HepG2 (cell line): ENCODE results near the gene PYGL. TPM values are rescaled to one million over a fixed set of nuclear protein-coding genes. Genes with fewer than 3 reads are reported as not detected.

Experiments used
- ATAC-seq: fragments of 200-7000 bp; cut with Tn5 transposase; 3 replicates; pipeline ENCODE4 v1.9.1; 2020; ENCODE audit warnings: mild to moderate bottlenecking, moderate library complexity
- BruUV-seq: library from RNA; stranded (reverse); fragments of 400-500 nt; replicated peaks from 2 replicates; lab custom pipeline; 2021; lab: Mats Ljungman, UMichigan
- CTCF ChIA-PET: fragments of 300-600 bp; formaldehyde crosslinking; extraction: SDS; loops from one replicate; lab custom pipeline; 2021; ENCODE audit warnings: low total read pairs, inconsistent platforms, low intra/inter-chr PET ratio; lab: Yijun Ruan, JAX
- POLR2A ChIA-PET: fragments of 350-600 bp; sonication (Branson Sonifier 250); formaldehyde crosslinking; loops from one replicate; lab custom pipeline; 2020; ENCODE audit warnings: antibody characterized with exemption, inconsistent platforms; lab: Yijun Ruan, JAX
- DNase-seq: peaks from one replicate; pipeline ENCODE4 v3.0.0-alpha.2; 2015; ENCODE audit warnings: low spot score
- FAIRE-seq: peaks from 3 replicates; lab custom pipeline; 2011; peaks lifted over from hg19 to GRCh38; lab: Jason Lieb, UNC
- H2AFZ ChIP-seq: one replicate; pipeline ENCODE4 v1.6.1; 2011; ENCODE audit warnings: low read length, inconsistent platforms
- H3K27ac ChIP-seq: fragments of 300-600 bp; 3 replicates; pipeline ENCODE4 v1.8.0; 2011; ENCODE audit warnings: mixed run types, mild to moderate bottlenecking, mixed read lengths, low read length, inconsistent platforms; ENCODE audit not compliant: insufficient read depth; ENCODE audit errors: extremely low read length
- H3K27me3 ChIP-seq, 2 experiments: fragments of 200-600 bp in 1 of 2; 2 replicates in 1 of 2; 3 replicates in 1 of 2; pipeline versions ENCODE4 v1.6.0 to v1.8.0; 2011; ENCODE audit warnings: low read length in 2 of 2, mild to moderate bottlenecking in 2 of 2, moderate library complexity in 2 of 2, inconsistent platforms in 1 of 2; ENCODE audit not compliant: insufficient read depth in 2 of 2, control insufficient read depth in 1 of 2
- H3K36me3 ChIP-seq, 2 experiments: fragments of 200-600 bp in 1 of 2; replicated peaks in 1 of 2; 2 replicates in 1 of 2; 3 replicates in 1 of 2; pipeline versions ENCODE4 v1.5.1 to v1.8.0; 2011; ENCODE audit warnings: low read length in 2 of 2, inconsistent platforms in 1 of 2; ENCODE audit not compliant: insufficient read depth in 2 of 2, control insufficient read depth in 1 of 2
- H3K4me1 ChIP-seq: 2 replicates; pipeline ENCODE4 v1.5.1; 2012; ENCODE audit warnings: low read length, inconsistent platforms; ENCODE audit not compliant: insufficient read depth
- H3K4me2 ChIP-seq: 2 replicates; pipeline ENCODE4 v1.6.0; 2011; ENCODE audit warnings: low read depth, low read length, inconsistent platforms
- H3K4me3 ChIP-seq, 3 experiments: fragments of 200-600 bp in 1 of 3; sonication (generic), shearing (Covaris generic) in 1 of 3; replicated peaks in 1 of 3; 2 replicates each; pipeline ENCODE4 v1.5.1; 2011 to 2016; ENCODE audit warnings: low read length in 3 of 3, inconsistent platforms in 2 of 3, low read depth in 2 of 3, mild to moderate bottlenecking in 2 of 3, control low read depth in 1 of 3, mixed read lengths in 1 of 3; ENCODE audit not compliant: insufficient read depth in 1 of 3
- H3K79me2 ChIP-seq: one replicate; pipeline ENCODE4 v1.6.1; 2011; ENCODE audit warnings: low read length, inconsistent platforms; ENCODE audit not compliant: insufficient read depth
- H3K9ac ChIP-seq: 2 replicates; pipeline ENCODE4 v1.6.0; 2011; ENCODE audit warnings: mild to moderate bottlenecking, low read depth, low read length, inconsistent platforms; ENCODE audit not compliant: insufficient read depth
- H3K9me3 ChIP-seq: 2 replicates; pipeline ENCODE4 v1.5.1; 2012; ENCODE audit warnings: mild to moderate bottlenecking, low read length
- H4K20me1 ChIP-seq: 2 replicates; pipeline ENCODE4 v1.6.0; 2011; ENCODE audit warnings: inconsistent platforms, mild to moderate bottlenecking, low read length, moderate library complexity; ENCODE audit not compliant: insufficient read depth
- ARID3A ChIP-seq: IDR thresholded peaks from 2 replicates; pipeline ENCODE4 v1.6.1; 2012; ENCODE audit warnings: low read depth, low read length, improper control_type of control experiment
- BRD4 ChIP-seq: sonication (generic); formaldehyde crosslinking; IDR thresholded peaks from 2 replicates; pipeline ENCODE4 v1.4.0; 2020; ENCODE audit warnings: missing genetic modification reagents
- CBX2 ChIP-seq, 2 experiments: fragments of 200-600 bp in 1 of 2; sonication (generic); formaldehyde crosslinking in 1 of 2; IDR thresholded peaks; 2 replicates each; pipeline versions ENCODE4 v1.7.0 to v1.8.1; 2018 to 2022; ENCODE audit warnings: low read depth in 2 of 2, low read length in 1 of 2, mild to moderate bottlenecking in 1 of 2, missing genetic modification reagents in 1 of 2
- HMGXB4 ChIP-seq, 2 experiments: sonication (generic) in 1 of 2; formaldehyde crosslinking in 1 of 2; IDR thresholded peaks; 2 replicates each; pipeline versions ENCODE4 v1.4.0 to v1.6.1; 2018 to 2020; ENCODE audit warnings: missing genetic modification reagents in 2 of 2, borderline replicate concordance in 1 of 2, low read depth in 1 of 2, mild to moderate bottlenecking in 1 of 2, missing biosample characterization in 1 of 2
- KDM4B ChIP-seq: sonication (generic); formaldehyde crosslinking; IDR thresholded peaks from 2 replicates; pipeline ENCODE4 v1.4.0; 2020; ENCODE audit warnings: missing genetic modification reagents
- KLF12 ChIP-seq: sonication (generic); formaldehyde crosslinking; IDR thresholded peaks from 2 replicates; pipeline ENCODE4 v1.4.0; 2020; ENCODE audit warnings: missing genetic modification reagents, borderline replicate concordance
- MAFK ChIP-seq, 2 experiments: IDR thresholded peaks in 1 of 2; conservative IDR thresholded peaks in 1 of 2; 2 replicates each; pipeline ENCODE4 v1.6.1; 2011; ENCODE audit warnings: improper control_type of control experiment in 2 of 2, low read length in 2 of 2
- MTA1 ChIP-seq: sonication (generic); formaldehyde crosslinking; IDR thresholded peaks from 2 replicates; pipeline ENCODE4 v1.4.0; 2020; ENCODE audit warnings: missing genetic modification reagents, mild to moderate bottlenecking, borderline replicate concordance
- NFIB ChIP-seq: sonication (generic); formaldehyde crosslinking; IDR thresholded peaks from 2 replicates; pipeline ENCODE4 v1.9.0; 2021; ENCODE audit warnings: missing genetic modification reagents, mild to moderate bottlenecking, borderline replicate concordance
- PRDM4 ChIP-seq: sonication (generic); formaldehyde crosslinking; IDR thresholded peaks from 2 replicates; pipeline ENCODE4 v1.9.0; 2021; ENCODE audit warnings: missing genetic modification reagents, borderline replicate concordance
- SATB2 ChIP-seq: sonication (generic); formaldehyde crosslinking; IDR thresholded peaks from 2 replicates; pipeline ENCODE4 v1.5.0; 2020; ENCODE audit warnings: missing genetic modification reagents
- SNAI1 ChIP-seq: sonication (generic); formaldehyde crosslinking; IDR thresholded peaks from 2 replicates; pipeline ENCODE4 v1.5.0; 2020; ENCODE audit warnings: mild to moderate bottlenecking, missing genetic modification reagents, borderline replicate concordance
- ZNF282 ChIP-seq: fragments of 450-650 bp; IDR thresholded peaks from 2 replicates; pipeline ENCODE4 v1.6.1; 2018; ENCODE audit not compliant: partially characterized antibody
- ZNF317 ChIP-seq: sonication (generic); formaldehyde crosslinking; IDR thresholded peaks from 2 replicates; pipeline ENCODE4 v1.5.0; 2020; ENCODE audit warnings: mild to moderate bottlenecking, missing genetic modification reagents
- ZNF614 ChIP-seq: IDR thresholded peaks from 2 replicates; pipeline ENCODE4 v1.6.1; 2018; ENCODE audit warnings: missing biosample characterization, missing genetic modification reagents, inconsistent platforms, borderline replicate concordance
- WGBS: methylation state at CpG from one replicate; pipeline ENCODE4 v1.1.6; 2017; ENCODE audit warnings: low lambda C conversion rate; 5-methylcytosine and 5-hydroxymethylcytosine counted together
- in situ Hi-C: cut with HindIII; loops from 2 replicates; pipeline ENCODE4 v1.10.0; 2017; ENCODE audit warnings: low pct_unique_long_range_greater_than_20kb; ENCODE audit not compliant: extremely low pct_ligation_motif_present
- intact Hi-C: fragments of 100-400 bp; cut with micrococcal nuclease; formaldehyde crosslinking; loops from one replicate; pipeline ENCODE4 v1.10.0; 2022; ENCODE audit not compliant: unreplicated experiment
- polyA plus RNA-seq, 8 experiments: library from polyadenylated mRNA; depleted of rRNA in 3 of 8; stranded (reverse) in 7 of 8; unstranded in 1 of 8; fragments of >200 nt; fragmentation: Illumina TruSeq in 4 of 8; extraction: Trizol in 4 of 8; gene quantifications; 2 replicates each; pipeline versions ENCODE4 v1.2.1 to v1.2.3, GENCODE V29; 2011 to 2016; ENCODE audit warnings: low read depth in 4 of 8, missing spikeins in 1 of 8, mixed read lengths in 1 of 8; ENCODE audit not compliant: insufficient read depth in 1 of 8
- total RNA-seq, 5 experiments: library from RNA; depleted of rRNA; stranded (reverse); fragments of >200 nt; fragmentation: Illumina TruSeq; extraction: Trizol; gene quantifications; 2 replicates each; pipeline ENCODE4 v1.2.3, GENCODE V29; 2016; ENCODE audit warnings: low read depth in 1 of 5

PYGL gene
- total and polyA plus RNA-seq, 2 of the 13 experiments (the other 11 are each of a cell fraction or from before 2014, with no cell fraction given) = 98.4 to 110 TPM

- ATAC-seq (peak; percentile 59), DNase-seq (peak; percentile 55), FAIRE-seq (peak; percentile 40)
- H3K4me3 ChIP-seq = peak overlapping the region; percentile 84 to 92 (median 91)
- H3K36me3 ChIP-seq = peaks cover 3 to 9% of the 10 kb centered on the region in 2 experiments; a peak in 2 of 5 replicates
- ChIA-PET CTCF (no interaction called here), POLR2A (interaction anchor here (0.7 to 3.8 kb wide), 13 partner anchors 8 to 1173 kb away, joined by 3 to 44 read pairs (median 6); partner anchors contain the start of genes DMAC2L, L2HGDH, NIN and SAV1)
- no peaks in the 10 kb centered on the region for H3K9me3 ChIP-seq
- H3K4me2 ChIP-seq = peak overlapping the region; percentile 85
- H3K9ac ChIP-seq = peak overlapping the region; percentile 92
- peaks cover 36% of the 10 kb centered on the region for H3K79me2 ChIP-seq
- WGBS = 3% methylated on average over 25 of the region's 26 CpGs
- no peak overlapping the region for H2AFZ ChIP-seq
- H3K4me1 ChIP-seq = peaks cover 54% of the 10 kb centered on the region
- in situ Hi-C loops = no loop called here
- intact Hi-C loops = loop anchor here (1.0 to 10.0 kb wide), 2 partner anchors 8 to 329 kb away; no protein-coding TSS in a partner anchor
- BruUV-seq = TSS peak; percentile 50
- H3K27ac ChIP-seq = peak overlapping the region; percentile 99
- 0 out of 2 replicates have a peak, but pooled peaks cover 8% of the 10 kb centered on the region for H4K20me1 ChIP-seq
- no peaks in the 10 kb centered on the region for H3K27me3 ChIP-seq
- 0 out of 2 replicates have a peak, but pooled peaks have one; percentile 36 for TF ChIP-seq ZNF317 (CRISPR knock-in tag)
- TF ChIP-seq ARID3A = no peak
- TF ChIP-seq CBX2 (IDR thresholded peaks at IDR 0.05; ENCODE audit: low read depth, low read length) = no peak
- TF ChIP-seq CBX2 (CRISPR knock-in tag; IDR thresholded peaks at IDR 0.05; ENCODE audit: low read depth) = no peak
- TF ChIP-seq PRDM4 = no peak
- no peak; the same call in 1 of the 2 replicates for TF ChIP-seq SNAI1 (CRISPR knock-in tag)
- no peak for TF ChIP-seq NFIB
- TF ChIP-seq KLF12 = peak; percentile 49; the same call in 1 of the 2 replicates
- no peak; a peak in 2 of 4 replicates for TF ChIP-seq HMGXB4 (CRISPR knock-in tag; IDR thresholded peaks at IDR 0.05; ENCODE audit: borderline replicate concordance in 1 of 2, low read depth in 1 of 2)
- peak; percentile 42; the same call in 1 of the 2 replicates for TF ChIP-seq MTA1 (CRISPR knock-in tag)
- TF ChIP-seq KDM4B (CRISPR knock-in tag) = no peak
- no peak for TF ChIP-seq MAFK (conservative IDR thresholded peaks at IDR 0.05 in 1 of 2, IDR thresholded peaks at IDR 0.05 in 1 of 2; ENCODE audit: low read length in 2 of 2)
- no peak for TF ChIP-seq SATB2
- TF ChIP-seq ZNF614 (CRISPR knock-in tag) = peak; percentile 58; the same call in 1 of the 2 replicates
- TF ChIP-seq BRD4 (CRISPR knock-in tag) = no peak
- no peak for TF ChIP-seq ZNF282
Observed at GRCh38 chr14:50943261-50943942, 881 bp downstream of the PYGL start.
